Right renal pelvis (tissue), 4 donors: ENCODE data around the gene NPIPB6. TPM values are rescaled to one million over a fixed set of nuclear protein-coding genes. Genes with fewer than 3 reads are reported as not detected.
A peak's percentile ranks its signal among the peaks of the same experiment; 100 is the strongest.
"Not testable (repeated sequence)": the region's sequence is repeated elsewhere in the genome, so short reads cannot be mapped to it uniquely, and the experiment has no call there.

Source experiments
- DNase-seq, 4 donors: peaks; one replicate each; pipeline ENCODE4 v3.0.0-alpha.2; 2013; ENCODE audit warnings: low read depth in 4 of 4, low spot score in 3 of 4, missing footprints in 1 of 4
- polyA plus RNA-seq, 4 donors: library from polyadenylated mRNA; unstranded; fragments of 120-200 nt; gene quantifications; one replicate each; pipeline ENCODE4 v1.2.1, GENCODE V29; 2013; ENCODE audit not compliant: insufficient read length in 4 of 4

NPIPB6 gene
- 1 to 10 TPM; 1.0 to 1.7 (median 1.3) TPM for polyA plus RNA-seq

- not testable (repeated sequence) for DNase-seq
Measured at GRCh38 chr16:28363408-28363807, at the start of gene NPIPB6. TSS of gene NPIPB6 (minus strand) at chr16:28363508. CDS start at chr16:28362822, 686 bp downstream.

- not testable (repeated sequence) for DNase-seq
Measured at GRCh38 chr16:28403220-28404072, 40.1 kb upstream of the NPIPB6 start, which contains the start of gene EIF3CL. TSS of gene EIF3CL (minus strand) at chr16:28403841. CDS start at chr16:28403618, 223 bp downstream.

GRCh38 chr16:28392054-28392453, 28.7 kb upstream of the NPIPB6 start:
- DNase-seq, result not testable (repeated sequence)

GRCh38 chr16:28382177-28382867, 19.0 kb upstream of the NPIPB6 start:
- DNase-seq, result not testable (repeated sequence)

DNA sequence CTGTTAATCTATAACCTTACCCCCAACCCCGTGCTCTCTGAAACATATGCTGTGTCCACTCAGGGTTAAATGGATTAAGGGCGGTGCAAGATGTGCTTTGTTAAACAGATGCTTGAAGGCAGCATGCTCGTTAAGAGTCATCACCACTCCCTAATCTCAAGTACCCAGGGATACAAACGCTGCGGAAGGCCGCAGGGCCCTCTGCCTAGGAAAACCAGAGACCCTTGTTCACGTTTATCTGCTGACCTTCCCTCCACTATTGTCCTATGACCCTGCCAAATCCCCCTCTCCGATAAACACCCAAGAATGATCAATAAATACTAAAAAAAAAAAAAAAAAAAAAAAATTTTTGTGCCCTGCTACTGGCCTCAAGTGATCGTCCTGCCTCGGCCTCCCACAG, 14.5 kb upstream of the NPIPB6 start:
- DNase-seq, result not testable (repeated sequence)

DNA sequence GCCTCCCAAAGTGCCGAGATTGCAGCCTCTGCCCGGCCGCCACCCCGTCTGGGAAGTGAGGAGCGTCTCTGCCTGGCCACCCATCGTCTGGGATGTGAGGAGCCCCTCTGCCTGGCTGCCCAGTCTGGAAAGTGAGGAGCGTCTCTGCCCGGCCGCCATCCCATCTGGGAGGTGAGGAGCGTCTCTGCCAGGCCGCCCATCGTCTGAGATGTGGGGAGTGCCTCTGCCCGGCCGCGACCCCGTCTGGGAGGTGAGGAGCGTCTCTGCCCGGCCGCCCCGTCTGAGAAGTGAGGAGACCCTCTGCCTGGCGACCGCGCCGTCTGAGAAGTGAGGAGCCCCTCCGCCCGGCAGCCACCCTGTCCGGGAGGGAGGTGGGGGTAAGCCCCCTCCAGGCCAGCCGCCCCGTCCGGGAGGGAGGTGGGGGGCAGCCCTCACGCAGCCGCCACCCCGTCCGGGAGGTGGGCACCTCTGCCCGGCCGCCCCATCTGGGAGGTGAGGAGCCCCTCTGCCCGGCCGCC, 13.9 kb upstream of the NPIPB6 start:
- DNase-seq, result not testable (repeated sequence)

DNA sequence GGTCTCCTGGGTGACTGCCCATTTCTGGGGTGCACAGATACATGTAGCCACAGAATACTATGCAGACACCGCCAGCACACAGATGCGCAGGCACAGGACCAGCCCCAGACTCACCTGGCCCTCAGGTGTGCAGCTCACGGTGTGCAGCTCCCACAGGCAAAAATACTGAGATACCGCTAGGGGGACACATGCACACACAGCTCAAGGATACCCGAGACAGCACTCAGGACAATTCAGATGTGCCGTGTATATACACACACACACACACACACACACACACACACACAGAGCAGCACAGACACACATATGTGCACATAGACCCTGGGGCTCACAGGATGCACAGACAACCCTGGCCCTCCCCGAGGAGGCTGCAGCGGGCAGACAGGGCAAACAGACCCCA, 11.8 kb upstream of the NPIPB6 start:
- DNase-seq, result not testable (repeated sequence)

DNA sequence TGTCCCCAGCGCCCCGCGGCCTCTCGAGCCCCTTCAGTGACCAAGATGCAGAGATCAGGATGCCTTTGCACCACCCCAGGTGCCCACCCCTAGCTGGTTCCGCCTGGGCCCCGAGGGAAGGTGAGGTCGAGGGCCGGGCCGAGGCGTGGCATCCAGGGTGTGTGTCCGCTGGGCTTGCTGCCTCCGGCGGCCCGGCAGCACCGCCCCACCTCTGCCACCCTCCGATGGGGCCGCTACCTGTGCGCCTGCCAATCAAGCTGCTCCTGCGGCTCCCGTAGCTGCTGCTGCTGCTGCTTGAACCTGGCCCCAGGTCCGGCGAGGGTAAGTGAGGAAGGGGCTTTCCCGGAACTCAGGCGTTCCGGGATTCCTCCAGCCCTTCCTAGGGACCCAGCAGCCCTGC, 11.0 kb upstream of the NPIPB6 start:
- DNase-seq, result not testable (repeated sequence)

DNA sequence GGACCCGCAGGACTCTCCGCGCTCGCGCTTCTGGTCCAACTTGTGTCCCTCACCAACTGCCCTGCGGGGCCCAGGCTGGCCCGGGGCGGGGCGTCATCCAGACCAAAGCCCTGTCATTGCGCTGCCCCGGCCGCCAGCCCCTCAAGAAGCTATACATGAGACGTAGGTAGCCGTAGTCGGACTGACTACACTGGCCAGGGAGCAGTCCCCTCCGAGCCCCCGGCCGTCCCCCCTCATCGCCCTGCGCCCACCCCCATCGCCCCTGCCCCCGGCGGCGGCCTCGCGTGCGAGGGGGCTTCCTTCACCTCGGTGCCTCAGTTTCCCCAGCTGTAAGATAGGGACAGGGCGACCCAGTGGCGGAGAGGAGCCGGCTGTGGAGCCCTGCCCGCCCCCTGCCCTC, 4.6 kb upstream of the NPIPB6 start:
- DNase-seq, result not testable (repeated sequence)

DNA sequence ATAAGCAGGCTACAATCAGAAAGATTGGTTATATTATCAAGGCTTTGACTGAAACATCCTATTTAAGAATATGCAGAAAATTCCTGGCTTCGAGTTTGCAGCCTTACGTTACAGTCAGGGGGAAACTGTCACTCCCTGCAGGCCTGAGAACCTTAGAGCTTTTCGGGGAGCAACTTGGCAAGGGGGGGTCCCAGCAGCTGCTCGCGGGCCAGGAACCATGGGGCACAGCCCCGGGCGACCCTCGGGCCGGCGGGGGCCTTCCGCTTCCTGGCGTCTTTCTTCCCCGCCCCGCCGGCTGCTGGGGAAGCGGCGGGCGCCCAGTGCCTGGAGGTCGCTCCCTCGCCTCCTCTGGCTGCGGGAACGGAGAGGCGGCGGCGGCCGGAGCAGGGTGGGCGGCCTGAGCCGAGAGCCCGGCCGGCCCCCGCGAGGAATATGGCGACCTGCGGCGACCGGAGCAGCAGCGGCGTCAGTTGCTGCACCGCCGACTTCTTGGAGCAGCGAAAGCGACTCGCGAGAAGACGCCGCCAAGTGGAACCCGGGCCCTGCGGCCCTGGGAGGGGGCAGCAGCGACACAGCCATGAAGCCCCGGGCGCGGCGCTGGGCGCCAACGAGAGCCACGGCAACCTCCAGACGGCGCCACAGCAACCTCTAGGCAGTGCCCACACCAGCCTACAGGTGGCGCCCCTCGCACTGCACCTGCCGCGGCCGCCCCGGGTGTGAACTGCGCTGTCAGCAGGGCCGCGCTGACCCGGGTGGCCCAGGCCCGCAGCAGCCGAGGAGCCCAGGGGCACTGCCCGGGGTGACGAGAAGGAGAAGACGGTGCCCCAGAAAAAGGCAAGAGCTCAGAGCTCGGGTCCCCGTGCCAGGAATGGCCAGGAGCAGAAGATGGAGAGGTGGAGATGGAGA, 1.2 kb upstream of the NPIPB6 start:
- not testable (repeated sequence) for DNase-seq

- DNase-seq, result not testable (repeated sequence)
Measured at GRCh38 chr16:28362600-28362999, 708 bp downstream of the NPIPB6 start.

DNA sequence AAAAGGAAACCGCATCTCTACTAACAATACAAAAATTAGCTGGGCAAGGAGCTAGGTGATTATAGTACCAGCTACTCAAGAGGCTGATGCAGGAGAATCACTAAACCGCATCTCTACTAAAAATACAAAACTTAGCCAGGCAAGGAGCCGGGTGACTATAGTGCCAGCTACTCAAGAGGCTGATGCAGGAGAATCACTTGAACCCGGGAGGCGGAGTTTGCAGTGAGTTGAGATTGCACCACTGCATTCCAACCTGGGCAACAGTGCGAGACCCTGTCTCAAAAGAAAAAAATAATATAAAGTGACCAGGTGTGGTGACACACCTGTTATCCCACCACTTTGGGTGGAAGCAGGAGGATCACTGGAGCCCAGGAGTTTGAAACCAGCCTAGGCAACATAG, 25.1 kb downstream of the NPIPB6 start:
- DNase-seq, result not testable (repeated sequence)

GRCh38 chr16:28336940-28337710, 26.2 kb downstream of the NPIPB6 start:
- not testable (repeated sequence) for DNase-seq

DNA sequence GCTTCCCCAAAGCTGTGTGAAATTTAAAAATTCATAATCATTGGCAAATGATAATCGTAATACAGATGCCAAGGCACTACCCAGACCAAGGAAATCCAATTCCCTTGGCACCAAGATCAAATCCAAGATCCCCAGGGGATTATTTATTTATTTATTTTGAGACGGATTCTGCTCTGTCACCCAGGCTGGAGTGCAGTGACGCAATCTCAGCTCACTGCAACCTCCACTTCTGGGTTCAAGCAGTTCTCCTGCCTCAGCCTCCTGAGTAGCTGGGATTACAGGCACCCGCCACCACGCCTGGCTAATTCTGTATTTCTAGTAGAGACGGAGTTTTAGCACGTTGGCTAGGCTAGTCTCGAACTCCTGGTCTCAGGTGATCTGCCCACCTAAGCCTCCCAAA, 27.6 kb downstream of the NPIPB6 start:
- not testable (repeated sequence) for DNase-seq

- DNase-seq, result not testable (repeated sequence)
Measured at GRCh38 chr16:28332632-28333031, 30.7 kb downstream of the NPIPB6 start.

DNA sequence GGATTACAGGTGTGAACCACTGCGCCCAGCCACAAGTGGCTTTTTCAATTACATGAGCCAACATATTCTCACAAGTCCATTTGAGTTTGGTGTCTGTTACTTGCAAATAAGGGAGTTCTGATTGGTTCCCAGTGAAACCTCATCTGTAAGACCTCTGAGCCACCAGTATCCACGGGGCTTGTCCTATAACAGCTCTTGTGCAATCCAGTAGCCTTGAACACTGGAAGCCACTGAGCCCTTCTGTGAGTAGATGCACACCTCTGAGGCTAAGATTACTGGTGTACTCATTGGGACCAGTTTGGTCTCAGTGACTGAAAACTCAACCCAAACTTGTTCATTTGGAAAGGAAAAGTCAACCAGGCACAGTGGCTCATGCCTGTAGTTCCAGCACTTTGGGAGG, 32.3 kb downstream of the NPIPB6 start:
- DNase-seq, result not testable (repeated sequence)

- DNase-seq, result not testable (repeated sequence)
Measured at GRCh38 chr16:28330232-28330631, 33.1 kb downstream of the NPIPB6 start.

GRCh38 chr16:28326881-28327610, 36.3 kb downstream of the NPIPB6 start:
- peak in 2 of 4 donors; percentile 8 to 14 for DNase-seq

DNA sequence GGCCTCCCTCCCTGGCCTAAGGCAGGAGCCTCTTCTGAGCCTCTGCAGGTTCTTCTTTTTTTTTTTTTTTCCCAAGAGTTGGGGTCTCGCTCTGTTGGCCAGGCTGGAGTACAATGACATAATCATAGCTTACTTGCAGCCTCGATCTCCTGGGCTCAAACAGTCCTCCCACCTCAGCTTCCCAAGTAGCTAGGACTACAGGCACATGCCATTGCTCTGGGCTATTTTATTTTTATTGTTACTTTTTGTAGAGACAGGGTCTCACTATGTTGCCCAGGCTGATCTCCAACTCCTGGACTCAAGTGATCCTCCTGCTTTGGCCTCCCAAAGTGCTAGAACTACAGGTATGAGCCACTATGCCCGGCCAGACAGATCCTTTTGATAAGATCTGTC, 38.4 kb downstream of the NPIPB6 start:
- DNase-seq, result no peak
